Smooth muscle cell (in vitro differentiated cells): ENCODE data around the gene GSG1L2. TPM values are rescaled to one million over a fixed set of nuclear protein-coding genes. Genes with fewer than 3 reads are reported as not detected.

ENCODE experiments used
- DNase-seq: peaks from one replicate; lab custom pipeline; 2025; ENCODE audit not compliant: unreplicated experiment; lab: John Stamatoyannopoulos, UW
- H2AFZ ChIP-seq: fragments of 200-600 bp; sonication (generic); 2 replicates; pipeline ENCODE4 v1.6.0; 2016; ENCODE audit warnings: antibody characterized with exemption, low read depth, mild to moderate bottlenecking
- H3F3A ChIP-seq: fragments of 200-600 bp; sonication (generic); 2 replicates; pipeline ENCODE4 v1.6.0; 2017; ENCODE audit warnings: antibody characterized with exemption, low read depth
- H3K27ac ChIP-seq: fragments of 200-600 bp; sonication (generic); 2 replicates; pipeline ENCODE4 v1.5.1; 2016; ENCODE audit warnings: low read depth, mild to moderate bottlenecking
- H3K27me3 ChIP-seq: fragments of 200-600 bp; sonication (generic); 2 replicates; pipeline ENCODE4 v1.6.1; 2016; ENCODE audit warnings: low read depth, mild to moderate bottlenecking
- H3K36me3 ChIP-seq: fragments of 200-600 bp; sonication (generic); 2 replicates; pipeline ENCODE4 v1.5.1; 2016; ENCODE audit warnings: low read depth
- H3K4me1 ChIP-seq: fragments of 200-600 bp; sonication (generic); 2 replicates; pipeline ENCODE4 v1.5.1; 2016; ENCODE audit warnings: low read depth
- H3K4me2 ChIP-seq: fragments of 200-600 bp; sonication (generic); 2 replicates; pipeline ENCODE4 v1.6.0; 2016; ENCODE audit warnings: mild to moderate bottlenecking
- H3K4me3 ChIP-seq: fragments of 200-600 bp; sonication (generic); 2 replicates; pipeline ENCODE4 v1.5.1; 2016; ENCODE audit warnings: mild to moderate bottlenecking
- H3K79me2 ChIP-seq: fragments of 200-600 bp; sonication (generic); 2 replicates; pipeline ENCODE4 v1.6.0; 2016; ENCODE audit warnings: low read depth, mild to moderate bottlenecking
- H3K9ac ChIP-seq: fragments of 200-600 bp; sonication (generic); 2 replicates; pipeline ENCODE4 v1.6.0; 2016; ENCODE audit warnings: low read depth
- H3K9me3 ChIP-seq: fragments of 200-600 bp; sonication (generic); replicated peaks from 2 replicates; pipeline ENCODE4 v1.5.1; 2016; ENCODE audit warnings: low read depth
- H4K20me1 ChIP-seq: fragments of 200-600 bp; sonication (generic); 2 replicates; pipeline ENCODE4 v1.6.0; 2016; ENCODE audit warnings: low read depth
- CTCF ChIP-seq: fragments of 200-600 bp; sonication (generic); IDR thresholded peaks from 2 replicates; pipeline ENCODE4 v1.5.1; 2017; ENCODE audit warnings: borderline replicate concordance, mild to moderate bottlenecking, antibody characterized with exemption; ENCODE audit not compliant: insufficient read depth, poor library complexity, severe bottlenecking
- WGBS: methylation state at CpG from one replicate; pipeline ENCODE4 v1.1.7; 2016; ENCODE audit warnings: low lambda C conversion rate; 5-methylcytosine and 5-hydroxymethylcytosine counted together
- polyA plus RNA-seq: library from polyadenylated mRNA; unstranded; fragments of >200 nt; fragmentation: Nextera tagmentation; extraction: Ambion mirVana; gene quantifications from 2 replicates; pipeline ENCODE4 v1.2.1, GENCODE V29; 2016
- total RNA-seq: library from RNA; depleted of rRNA; stranded (reverse); fragments of >200 nt; gene quantifications from 2 replicates; pipeline ENCODE4 v1.2.3, GENCODE V29; 2014

The GSG1L2 gene
- total and polyA plus RNA-seq, 2 experiments from 2014 or later = not detected

- H4K20me1 ChIP-seq = no peaks in the 10 kb centered on the region
- H3K9me3 ChIP-seq = no peaks in the 10 kb centered on the region
- 89% methylated on average over 2 of the region's 2 CpGs for WGBS
- no peaks in the 10 kb centered on the region for H3K79me2 ChIP-seq
- H3K4me1 ChIP-seq = no peaks in the 10 kb centered on the region
- no peak overlapping the region for H3K27ac ChIP-seq
- H2AFZ ChIP-seq = no peak overlapping the region
- TF ChIP-seq CTCF = no peak
- H3K9ac ChIP-seq = no peak overlapping the region
- H3F3A ChIP-seq = no peaks in the 10 kb centered on the region
- H3K36me3 ChIP-seq = no peaks in the 10 kb centered on the region
- H3K4me3 ChIP-seq = no peak overlapping the region
- H3K4me2 ChIP-seq = no peak overlapping the region
- no peak for DNase-seq
- H3K27me3 ChIP-seq = no peaks in the 10 kb centered on the region
Observed at GRCh38 chr17:9829343-9829742, 7.5 kb upstream of the GSG1L2 start.

- DNase-seq = no peak
- H3K4me2 ChIP-seq = peak overlapping the region; percentile 20
- H3K9ac ChIP-seq = no peak overlapping the region
- H3K9me3 ChIP-seq = no peaks in the 10 kb centered on the region
- no peak for TF ChIP-seq CTCF
- no peak overlapping the region for H3K4me3 ChIP-seq
- no peaks in the 10 kb centered on the region for H3K4me1 ChIP-seq
- 53% methylated on average over 13 of the region's 13 CpGs for WGBS
- no peaks in the 10 kb centered on the region for H3K36me3 ChIP-seq
- no peaks in the 10 kb centered on the region for H4K20me1 ChIP-seq
- H3K27me3 ChIP-seq = no peaks in the 10 kb centered on the region
- H3F3A ChIP-seq = no peaks in the 10 kb centered on the region
- H2AFZ ChIP-seq = peak overlapping the region; percentile 44
- H3K27ac ChIP-seq = no peak overlapping the region
- no peaks in the 10 kb centered on the region for H3K79me2 ChIP-seq
Observed at GRCh38 chr17:9828296-9829295, 6.7 kb upstream of the GSG1L2 start.

- H3K79me2 ChIP-seq = no peaks in the 10 kb centered on the region
- H2AFZ ChIP-seq = no peak within 1 kb of the TSS
- no peaks in the 10 kb centered on the region for H3K9me3 ChIP-seq
- no peaks in the 10 kb centered on the region for H4K20me1 ChIP-seq
- H3K4me2 ChIP-seq = no peak within 1 kb of the TSS
- H3K27ac ChIP-seq = no peak within 1 kb of the TSS
- no peaks in the 10 kb centered on the region for H3F3A ChIP-seq
- WGBS = 79% methylated on average over 21 of the region's 21 CpGs
- no peaks in the 10 kb centered on the region for H3K4me1 ChIP-seq
- DNase-seq = no peak
- H3K9ac ChIP-seq = no peak within 1 kb of the TSS
- H3K36me3 ChIP-seq = no peaks in the 10 kb centered on the region
- TF ChIP-seq CTCF = no peak
- no peak within 1 kb of the TSS for H3K4me3 ChIP-seq
- H3K27me3 ChIP-seq = no peaks in the 10 kb centered on the region
Observed at GRCh38 chr17:9825641-9826150, 3.8 kb upstream of the GSG1L2 start, which contains the start of gene GLP2R. Gene GLP2R (plus strand): TSS chr17:9825924. CDS start chr17:9826064, 140 bp downstream.
